DOHH2 (cell line): ENCODE measurements around the gene SYT11.

Experiments used
- EZH2phosphoT487 ChIP-seq: fragments of 200-600 bp; sonication (generic); IDR thresholded peaks from 2 replicates; pipeline ENCODE4 v1.6.1; 2017; ENCODE audit warnings: borderline replicate concordance, mild to moderate bottlenecking, antibody characterized with exemption, low read length, moderate library complexity, mixed read lengths
- TF ChIP-seq, protein P1 (sequence below): fragments of 200-600 bp; sonication (generic); IDR thresholded peaks from one replicate; pipeline ENCODE4 v1.5.1; 2014; ENCODE audit warnings: antibody characterized with exemption, mild to moderate bottlenecking, low read depth, low read length; ENCODE audit not compliant: poor library complexity, severe bottlenecking

DNA sequence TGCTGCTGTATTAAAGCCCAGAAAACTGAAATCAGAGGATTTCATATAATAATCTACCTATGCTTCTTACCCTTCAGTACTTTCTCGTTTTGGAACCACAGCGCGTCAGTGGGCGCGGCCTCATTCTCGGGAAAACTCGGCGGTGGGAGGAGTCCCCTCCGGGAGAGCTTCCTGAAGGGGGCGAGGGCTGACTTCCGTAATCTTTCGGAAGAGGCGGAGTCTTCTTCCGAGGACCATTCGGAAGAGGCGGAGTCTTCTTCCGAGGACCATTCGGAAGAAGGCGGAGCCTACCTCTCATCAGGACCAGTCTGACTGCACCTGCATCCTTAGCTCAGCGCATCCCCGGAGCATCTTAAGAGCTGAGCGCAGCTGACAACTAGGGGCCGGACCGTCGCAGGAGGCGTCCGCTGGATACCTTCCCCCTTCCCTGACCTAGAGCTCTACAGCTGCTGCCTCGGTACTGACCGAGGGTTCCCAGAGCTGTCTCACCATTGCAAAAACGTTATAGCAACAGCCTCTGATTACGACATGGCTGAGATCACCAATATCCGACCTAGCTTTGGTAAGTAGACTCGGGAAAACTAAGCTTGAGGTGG lies at the start of gene SYT11:
- TF ChIP-seq EZH2phosphoT487 = no peak
- TF ChIP-seq, protein P1, sequence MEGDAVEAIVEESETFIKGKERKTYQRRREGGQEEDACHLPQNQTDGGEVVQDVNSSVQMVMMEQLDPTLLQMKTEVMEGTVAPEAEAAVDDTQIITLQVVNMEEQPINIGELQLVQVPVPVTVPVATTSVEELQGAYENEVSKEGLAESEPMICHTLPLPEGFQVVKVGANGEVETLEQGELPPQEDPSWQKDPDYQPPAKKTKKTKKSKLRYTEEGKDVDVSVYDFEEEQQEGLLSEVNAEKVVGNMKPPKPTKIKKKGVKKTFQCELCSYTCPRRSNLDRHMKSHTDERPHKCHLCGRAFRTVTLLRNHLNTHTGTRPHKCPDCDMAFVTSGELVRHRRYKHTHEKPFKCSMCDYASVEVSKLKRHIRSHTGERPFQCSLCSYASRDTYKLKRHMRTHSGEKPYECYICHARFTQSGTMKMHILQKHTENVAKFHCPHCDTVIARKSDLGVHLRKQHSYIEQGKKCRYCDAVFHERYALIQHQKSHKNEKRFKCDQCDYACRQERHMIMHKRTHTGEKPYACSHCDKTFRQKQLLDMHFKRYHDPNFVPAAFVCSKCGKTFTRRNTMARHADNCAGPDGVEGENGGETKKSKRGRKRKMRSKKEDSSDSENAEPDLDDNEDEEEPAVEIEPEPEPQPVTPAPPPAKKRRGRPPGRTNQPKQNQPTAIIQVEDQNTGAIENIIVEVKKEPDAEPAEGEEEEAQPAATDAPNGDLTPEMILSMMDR = no peak
